GM21528 (cell line): ENCODE data around the gene ZNF292.
A peak's percentile ranks its signal among the peaks of the same experiment; 100 is the strongest.
"Not testable (repeated sequence)": the region's sequence is repeated elsewhere in the genome, so short reads cannot be mapped to it uniquely, and the experiment has no call there.

Experiments
- ATAC-seq: cut with Tn5 transposase; IDR thresholded peaks from one replicate; pipeline ENCODE4 v1.9.1; 2021; ENCODE audit warnings: mild to moderate bottlenecking, moderate library complexity; ENCODE audit not compliant: unreplicated experiment, low FRiP score

The ZNF292 gene

DNA sequence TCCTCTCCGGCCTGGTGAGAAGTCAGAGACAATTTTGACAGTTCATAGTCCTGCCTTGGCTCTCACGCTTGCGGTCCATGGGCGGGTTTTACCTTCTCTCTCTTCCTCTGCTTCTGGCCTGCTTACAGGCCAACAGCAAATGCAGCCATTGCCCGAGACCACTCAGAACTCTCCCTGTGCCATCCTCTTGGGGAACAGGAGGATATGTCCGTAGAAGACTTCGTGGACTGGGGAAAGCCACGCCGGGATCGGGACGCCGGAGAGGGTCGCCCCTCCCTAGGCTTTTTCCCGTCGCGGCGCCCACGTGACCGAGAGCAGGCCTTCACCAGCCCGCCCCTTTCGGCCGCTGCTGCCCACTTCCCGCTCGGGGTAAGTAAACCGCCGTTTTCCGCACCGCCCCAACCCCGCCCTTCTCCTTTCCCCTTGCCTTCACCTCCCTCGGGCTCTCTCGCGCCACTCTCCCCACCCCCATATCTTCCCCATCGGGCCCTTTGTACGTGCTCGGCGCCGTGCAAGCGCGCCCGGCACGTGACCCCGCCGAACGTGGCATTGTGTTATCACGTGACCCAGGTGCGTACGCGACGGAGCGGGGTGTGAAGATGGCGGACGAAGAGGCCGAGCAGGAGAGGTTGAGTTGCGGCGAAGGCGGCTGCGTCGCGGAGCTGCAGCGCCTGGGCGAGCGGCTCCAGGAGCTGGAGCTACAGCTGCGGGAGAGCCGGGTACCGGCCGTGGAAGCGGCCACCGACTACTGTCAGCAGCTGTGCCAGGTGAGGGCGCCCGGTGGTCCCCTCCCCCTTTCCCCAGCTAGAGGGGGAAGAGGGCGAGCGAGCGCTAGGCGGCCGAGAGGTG lies at the start of gene ZNF292:
Gene ZNF292, plus strand, starts transcription at position 573 of the 849 bp plus-strand sequence. Its CDS starts 27 bp downstream, at position 600.
- peak; percentile 78 for ATAC-seq

- no peak for ATAC-seq
Observed at GRCh38 chr6:87105823-87106222, 49.5 kb upstream of the ZNF292 start.

GRCh38 chr6:87110636-87111035 lies 44.7 kb upstream of the ZNF292 start:
- ATAC-seq = no peak

- ATAC-seq = peak; percentile 86
Observed at GRCh38 chr6:87115402-87116135, 39.8 kb upstream of the ZNF292 start.

GRCh38 chr6:87116922-87117321 lies 38.4 kb upstream of the ZNF292 start:
- no peak for ATAC-seq

DNA sequence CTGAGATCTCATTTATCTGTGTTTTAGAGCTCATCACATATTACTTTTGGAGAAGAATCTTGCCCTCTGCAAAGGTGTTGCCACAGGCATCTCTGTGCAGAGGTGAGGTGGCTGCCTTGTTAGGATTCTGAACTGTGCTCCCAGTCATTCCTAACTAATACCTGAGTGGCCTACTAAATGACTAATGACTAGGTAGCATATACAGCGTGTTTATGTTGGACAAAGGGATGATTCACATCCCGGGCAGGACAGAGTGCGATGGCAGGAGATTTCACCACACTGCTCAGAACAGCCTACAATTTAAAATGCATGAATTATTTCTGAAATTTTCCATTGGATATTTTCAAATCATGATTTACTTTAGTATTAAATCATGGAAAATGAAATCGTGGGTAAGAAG lies 37.3 kb upstream of the ZNF292 start:
- ATAC-seq = no peak

- no peak for ATAC-seq
Observed at GRCh38 chr6:87122477-87122876, 32.9 kb upstream of the ZNF292 start.

- no peak for ATAC-seq
Observed at GRCh38 chr6:87124074-87124473, 31.3 kb upstream of the ZNF292 start.

DNA sequence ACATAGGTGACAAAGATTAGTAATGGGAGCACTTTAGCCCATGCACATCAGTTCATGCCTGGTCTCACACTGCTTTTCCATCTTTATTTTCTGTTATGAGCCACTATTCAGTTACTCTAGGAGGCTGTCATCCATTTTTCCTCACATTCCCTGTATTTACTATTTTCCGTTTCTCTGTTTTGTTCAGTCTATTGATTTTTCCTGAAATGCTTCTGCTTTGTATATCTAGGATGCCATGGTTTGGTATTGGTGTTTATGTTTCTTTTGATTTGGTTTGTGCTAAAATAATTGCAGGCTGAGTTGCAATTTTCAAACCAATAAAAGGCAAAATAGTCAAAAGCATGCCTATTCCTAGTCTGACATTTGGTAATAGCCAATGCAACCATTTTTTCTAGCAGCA lies 28.9 kb upstream of the ZNF292 start:
- ATAC-seq = no peak

DNA sequence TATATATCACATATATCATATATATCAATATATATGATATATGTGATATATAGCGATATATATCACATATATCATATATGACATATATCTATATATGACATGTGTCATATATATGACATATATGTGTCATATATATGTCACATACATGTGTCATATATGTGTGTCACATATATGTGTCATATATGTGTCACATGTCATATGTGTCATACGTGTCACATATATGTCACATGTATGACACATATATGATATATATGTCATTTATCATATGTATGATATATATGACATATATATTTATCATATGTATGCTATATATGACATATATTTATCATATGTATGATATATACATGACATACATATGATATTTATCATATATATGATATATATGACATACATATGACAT lies 27.6 kb upstream of the ZNF292 start:
- no peak for ATAC-seq

DNA sequence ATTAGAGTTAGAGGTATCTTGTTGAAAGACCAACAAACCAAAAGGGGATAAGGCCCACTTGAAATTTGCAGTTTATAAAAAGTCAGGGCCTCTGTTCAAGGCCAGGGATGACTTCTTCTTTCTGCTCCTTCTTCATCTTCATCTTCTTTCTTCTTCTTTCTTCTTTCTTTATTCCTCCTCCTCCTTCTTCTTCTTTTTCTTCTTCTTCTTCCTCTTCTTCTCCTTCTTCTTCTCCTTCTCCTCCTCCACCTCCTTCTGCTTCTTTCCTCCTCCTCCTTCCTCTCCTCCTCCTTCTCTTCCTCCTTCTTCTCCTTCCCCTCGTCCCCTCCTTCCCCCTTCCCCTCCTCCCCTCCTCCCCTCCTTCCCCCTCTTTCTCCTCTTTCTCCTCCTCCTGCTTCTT lies 18.4 kb upstream of the ZNF292 start:
- ATAC-seq = no peak

DNA sequence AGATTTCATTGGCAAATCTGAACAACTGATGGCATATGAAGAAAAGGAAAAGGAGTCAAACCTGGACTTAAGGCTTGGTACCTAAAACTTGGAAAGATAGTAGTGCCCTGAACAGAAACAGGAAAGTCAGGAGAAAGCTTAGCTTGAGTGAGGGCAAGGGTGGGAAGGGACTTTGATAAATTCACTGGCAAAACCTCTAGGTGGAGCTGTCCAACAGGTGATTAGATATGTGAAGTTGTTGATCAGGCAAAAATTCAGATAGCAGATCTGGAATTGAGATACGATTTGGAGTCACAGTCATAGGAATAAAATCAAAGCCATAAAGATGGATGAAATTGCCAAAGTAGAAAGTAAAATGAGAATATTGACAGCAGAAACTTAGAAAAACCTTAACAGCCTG lies 16.1 kb upstream of the ZNF292 start:
- ATAC-seq = no peak

- ATAC-seq = not testable (repeated sequence)
Observed at GRCh38 chr6:87139927-87140326, 15.4 kb upstream of the ZNF292 start.

- ATAC-seq = peak; percentile 61
Observed at GRCh38 chr6:87146363-87146762, 9.0 kb upstream of the ZNF292 start.

DNA sequence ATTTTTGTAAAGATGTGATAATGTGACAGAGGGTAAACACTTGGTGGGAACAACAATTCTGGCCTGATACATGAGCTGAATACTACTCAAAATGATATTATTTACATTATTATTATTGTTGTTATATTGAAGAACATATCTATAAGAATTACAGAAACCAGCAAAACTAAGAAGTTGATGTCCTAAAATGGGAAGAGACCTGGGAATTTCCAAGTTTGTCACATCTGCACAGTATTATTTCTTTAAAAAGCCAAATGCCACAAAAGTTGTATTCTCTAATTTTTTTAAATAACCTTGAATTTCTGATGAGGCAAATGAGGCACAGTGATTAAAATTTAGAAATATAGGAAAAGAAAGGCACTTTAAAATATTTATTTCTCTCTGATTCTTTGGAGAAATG lies 5.0 kb upstream of the ZNF292 start:
- no peak for ATAC-seq

DNA sequence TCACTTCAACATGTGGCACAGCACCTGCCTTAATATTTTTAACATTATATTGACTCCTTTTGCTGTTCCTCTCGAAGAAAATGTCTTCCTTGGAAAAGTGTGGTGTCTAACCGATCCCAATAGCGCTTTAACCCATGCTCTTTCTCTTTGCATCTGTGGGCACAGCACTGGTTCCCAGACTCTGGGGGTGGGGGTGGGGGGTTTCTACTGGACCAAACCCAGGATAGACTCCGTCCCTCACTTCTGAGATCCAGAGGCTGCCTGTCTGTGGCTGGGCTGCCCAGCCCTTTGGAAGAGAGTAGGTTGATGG lies 3.9 kb upstream of the ZNF292 start:
- ATAC-seq = no peak

- ATAC-seq = peak; percentile 39
Observed at GRCh38 chr6:87151781-87152525, 3.4 kb upstream of the ZNF292 start.

DNA sequence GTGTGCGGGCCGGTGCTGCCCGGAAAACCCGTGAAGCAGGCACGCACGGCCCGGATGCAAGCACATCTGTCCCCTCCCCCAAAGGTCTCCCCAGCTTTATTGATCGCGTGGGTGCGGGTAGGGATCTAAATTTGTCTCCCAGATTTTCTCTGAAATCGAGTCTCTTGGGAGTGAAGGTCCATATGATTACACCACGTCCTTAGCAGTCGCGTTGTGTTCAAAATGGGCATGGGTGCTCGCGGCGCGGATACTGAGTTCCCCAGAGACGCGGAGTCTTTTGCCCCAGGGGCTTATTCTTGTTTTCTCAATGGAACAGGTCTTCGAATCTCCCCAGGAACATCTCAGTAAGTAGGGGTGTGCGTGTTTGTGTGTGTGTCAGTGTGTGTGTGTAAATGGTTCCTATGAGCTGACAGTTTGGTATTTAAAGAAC lies 2.8 kb upstream of the ZNF292 start:
- ATAC-seq = no peak

GRCh38 chr6:87154641-87154992 lies 748 bp upstream of the ZNF292 start:
- peak; percentile 1 for ATAC-seq

- peak; percentile 1 for ATAC-seq
Observed at GRCh38 chr6:87155842-87156815, 764 bp downstream of the ZNF292 start.
